Keratinocyte (primary cell): ENCODE data around the gene CCR5AS.

Experiments used
- DNase-seq: peaks from one replicate; pipeline ENCODE4 v3.0.0-alpha.2; 2011; ENCODE audit warnings: low read depth, missing footprints, low spot score
- FAIRE-seq: peaks from 2 replicates; lab custom pipeline; 2011; peaks lifted over from hg19 to GRCh38; lab: Jason Lieb, UNC
- H2AFZ ChIP-seq: 2 replicates; pipeline ENCODE4 v1.6.0; 2012; ENCODE audit warnings: low read length, control low read depth, inconsistent platforms; ENCODE audit not compliant: control insufficient read depth
- H3K27ac ChIP-seq: 2 replicates; pipeline ENCODE4 v1.5.1; 2011; ENCODE audit warnings: low read length; ENCODE audit not compliant: control insufficient read depth, insufficient read depth
- H3K27me3 ChIP-seq: 3 replicates; pipeline ENCODE4 v1.6.0; 2011; ENCODE audit warnings: low read length; ENCODE audit not compliant: control insufficient read depth, insufficient read depth; ENCODE audit errors: extremely low read depth
- H3K36me3 ChIP-seq, 2 experiments: 2 replicates in 1 of 2; 3 replicates in 1 of 2; pipeline ENCODE4 v1.5.1; 2011; ENCODE audit warnings: low read length in 2 of 2, mild to moderate bottlenecking in 1 of 2; ENCODE audit not compliant: control insufficient read depth in 2 of 2, insufficient read depth in 2 of 2; ENCODE audit errors: extremely low read depth in 1 of 2
- H3K4me1 ChIP-seq: 3 replicates; pipeline ENCODE4 v1.5.1; 2011; ENCODE audit warnings: low read length; ENCODE audit not compliant: control insufficient read depth, insufficient read depth; ENCODE audit errors: extremely low read depth
- H3K4me2 ChIP-seq: 3 replicates; pipeline ENCODE4 v1.6.0; 2011; ENCODE audit warnings: low read depth, low read length; ENCODE audit not compliant: control insufficient read depth, insufficient read depth; ENCODE audit errors: extremely low read depth
- H3K4me3 ChIP-seq, 3 experiments: fragments of 200-600 bp in 1 of 3; sonication (generic) in 1 of 3; 2 replicates in 2 of 3; 3 replicates in 1 of 3; pipeline ENCODE4 v1.5.1; 2011 to 2016; ENCODE audit warnings: low read length in 3 of 3, mild to moderate bottlenecking in 3 of 3, control low read depth in 2 of 3, inconsistent platforms in 1 of 3, low read depth in 1 of 3, mixed read lengths in 1 of 3, mixed run types in 1 of 3, moderate library complexity in 1 of 3; ENCODE audit not compliant: control insufficient read depth in 2 of 3, insufficient read depth in 2 of 3; ENCODE audit errors: extremely low read depth in 1 of 3
- H3K79me2 ChIP-seq: 2 replicates; pipeline ENCODE4 v1.6.0; 2012; ENCODE audit warnings: low read length; ENCODE audit not compliant: control insufficient read depth, insufficient read depth
- H3K9ac ChIP-seq: 3 replicates; pipeline ENCODE4 v1.6.0; 2011; ENCODE audit warnings: low read length; ENCODE audit not compliant: control insufficient read depth, insufficient read depth; ENCODE audit errors: extremely low read depth
- H3K9me1 ChIP-seq: 3 replicates; pipeline ENCODE4 v1.6.0; 2011; ENCODE audit warnings: low read length; ENCODE audit not compliant: control insufficient read depth, insufficient read depth; ENCODE audit errors: extremely low read depth
- H3K9me3 ChIP-seq: 2 replicates; pipeline ENCODE4 v1.5.1; 2012; ENCODE audit warnings: low read depth, low read length; ENCODE audit not compliant: control insufficient read depth
- H4K20me1 ChIP-seq: 3 replicates; pipeline ENCODE4 v1.6.0; 2011; ENCODE audit warnings: low read length; ENCODE audit not compliant: control insufficient read depth, insufficient read depth; ENCODE audit errors: extremely low read depth
- EZH2 ChIP-seq: IDR thresholded peaks from one replicate; pipeline ENCODE4 v1.6.1; 2012; ENCODE audit warnings: inconsistent platforms, mild to moderate bottlenecking, low read length, moderate library complexity
- dilution Hi-C: fragments of 300-500 bp; cut with MboI; formaldehyde crosslinking; loops from one replicate; pipeline ENCODE4 v1.7.0; 2020; ENCODE audit warnings: low sequenced_read_pairs; ENCODE audit not compliant: extremely low pct_ligation_motif_present
- TF ChIP-seq, protein P1 (sequence below), 3 experiments: IDR thresholded peaks in 1 of 3; conservative IDR thresholded peaks in 1 of 3; optimal IDR thresholded peaks in 1 of 3; 2 replicates in 2 of 3; 3 replicates in 1 of 3; pipeline versions ENCODE3 to v1.5.1; 2011; ENCODE audit warnings: low read length in 3 of 3, mild to moderate bottlenecking in 3 of 3, moderate library complexity in 2 of 3, control low read depth in 1 of 3, inconsistent platforms in 1 of 3; ENCODE audit not compliant: insufficient read depth in 2 of 3; ENCODE audit errors: extremely low read depth in 1 of 3

Gene CCR5AS

GRCh38 chr3:46375218-46375617 lies 31.6 kb downstream of the CCR5AS start:
- H3K9me3 ChIP-seq, result no peaks in the 10 kb centered on the region
- no peaks in the 10 kb centered on the region for H3K79me2 ChIP-seq
- peaks cover 7% of the 10 kb centered on the region for H3K27me3 ChIP-seq
- no peaks in the 10 kb centered on the region for H4K20me1 ChIP-seq
- H3K4me1 ChIP-seq, result peaks cover 6% of the 10 kb centered on the region
- no peak overlapping the region for H2AFZ ChIP-seq
- no peak overlapping the region for H3K27ac ChIP-seq
- H3K4me2 ChIP-seq, result no peak overlapping the region
- no peak overlapping the region for H3K9ac ChIP-seq
- no peak overlapping the region for H3K4me3 ChIP-seq
- TF ChIP-seq EZH2, result no peak
- TF ChIP-seq, protein P1, sequence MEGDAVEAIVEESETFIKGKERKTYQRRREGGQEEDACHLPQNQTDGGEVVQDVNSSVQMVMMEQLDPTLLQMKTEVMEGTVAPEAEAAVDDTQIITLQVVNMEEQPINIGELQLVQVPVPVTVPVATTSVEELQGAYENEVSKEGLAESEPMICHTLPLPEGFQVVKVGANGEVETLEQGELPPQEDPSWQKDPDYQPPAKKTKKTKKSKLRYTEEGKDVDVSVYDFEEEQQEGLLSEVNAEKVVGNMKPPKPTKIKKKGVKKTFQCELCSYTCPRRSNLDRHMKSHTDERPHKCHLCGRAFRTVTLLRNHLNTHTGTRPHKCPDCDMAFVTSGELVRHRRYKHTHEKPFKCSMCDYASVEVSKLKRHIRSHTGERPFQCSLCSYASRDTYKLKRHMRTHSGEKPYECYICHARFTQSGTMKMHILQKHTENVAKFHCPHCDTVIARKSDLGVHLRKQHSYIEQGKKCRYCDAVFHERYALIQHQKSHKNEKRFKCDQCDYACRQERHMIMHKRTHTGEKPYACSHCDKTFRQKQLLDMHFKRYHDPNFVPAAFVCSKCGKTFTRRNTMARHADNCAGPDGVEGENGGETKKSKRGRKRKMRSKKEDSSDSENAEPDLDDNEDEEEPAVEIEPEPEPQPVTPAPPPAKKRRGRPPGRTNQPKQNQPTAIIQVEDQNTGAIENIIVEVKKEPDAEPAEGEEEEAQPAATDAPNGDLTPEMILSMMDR (optimal IDR thresholded peaks at IDR 0.05 in 1 of 3, IDR thresholded peaks at IDR 0.05 in 1 of 3, conservative IDR thresholded peaks at IDR 0.05 in 1 of 3; ENCODE audit: extremely low read depth in 1 of 3, insufficient read depth in 2 of 3, low read length in 3 of 3), result no peak
- no peaks in the 10 kb centered on the region for H3K9me1 ChIP-seq
- FAIRE-seq (no peak), DNase-seq (no peak)
- dilution Hi-C loops, result no loop called here
- no peaks in the 10 kb centered on the region for H3K36me3 ChIP-seq

DNA sequence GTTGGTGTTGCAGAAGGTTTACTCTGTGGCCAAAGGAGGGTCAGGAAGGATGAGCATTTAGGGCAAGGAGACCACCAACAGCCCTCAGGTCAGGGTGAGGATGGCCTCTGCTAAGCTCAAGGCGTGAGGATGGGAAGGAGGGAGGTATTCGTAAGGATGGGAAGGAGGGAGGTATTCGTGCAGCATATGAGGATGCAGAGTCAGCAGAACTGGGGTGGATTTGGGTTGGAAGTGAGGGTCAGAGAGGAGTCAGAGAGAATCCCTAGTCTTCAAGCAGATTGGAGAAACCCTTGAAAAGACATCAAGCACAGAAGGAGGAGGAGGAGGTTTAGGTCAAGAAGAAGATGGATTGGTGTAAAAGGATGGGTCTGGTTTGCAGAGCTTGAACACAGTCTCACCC lies 32.1 kb downstream of the CCR5AS start:
- H3K36me3 ChIP-seq, result no peaks in the 10 kb centered on the region
- H3K4me2 ChIP-seq, result no peak overlapping the region
- H3K9ac ChIP-seq, result no peak overlapping the region
- H3K9me3 ChIP-seq, result no peaks in the 10 kb centered on the region
- no peak for TF ChIP-seq EZH2
- TF ChIP-seq, protein P1 (optimal IDR thresholded peaks at IDR 0.05 in 1 of 3, IDR thresholded peaks at IDR 0.05 in 1 of 3, conservative IDR thresholded peaks at IDR 0.05 in 1 of 3; ENCODE audit: extremely low read depth in 1 of 3, insufficient read depth in 2 of 3, low read length in 3 of 3), result no peak
- H3K4me1 ChIP-seq, result peaks cover 4% of the 10 kb centered on the region
- H3K4me3 ChIP-seq, result no peak overlapping the region
- DNase-seq (no peak), FAIRE-seq (no peak)
- no peak overlapping the region for H3K27ac ChIP-seq
- H4K20me1 ChIP-seq, result no peaks in the 10 kb centered on the region
- peaks cover 7% of the 10 kb centered on the region for H3K27me3 ChIP-seq
- no peaks in the 10 kb centered on the region for H3K79me2 ChIP-seq
- H3K9me1 ChIP-seq, result no peaks in the 10 kb centered on the region
- dilution Hi-C loops, result no loop called here
- H2AFZ ChIP-seq, result no peak overlapping the region
